ENCODE data around the gene CPT2. TPM values are rescaled to one million over a fixed set of nuclear protein-coding genes. Genes with fewer than 3 reads are reported as not detected.

The CPT2 gene
- total RNA-seq, 1 donor from 2014 or later, result 26.8 TPM

GRCh38 chr1:53207726-53208125, 11.1 kb downstream of the CPT2 start:
- Mint-ChIP-seq H3K27me3 (no peaks in the 10 kb centered on the region), H3K4me3 (no peak overlapping the region), H3K27ac (no peak overlapping the region), H3K4me1 (ENCODE audit: unreplicated experiment) (no peaks in the 10 kb centered on the region), H3K36me3 (peaks cover 56% of the 10 kb centered on the region), H3K9me3 (peaks cover 13% of the 10 kb centered on the region)
- TF ChIP-seq CTCF (conservative IDR thresholded peaks at IDR 0.05), result no peak
- DNase-seq (ENCODE audit: extremely low spot score, unreplicated experiment), result no peak

GRCh38 chr1:53210352-53210751, 13.7 kb downstream of the CPT2 start:
- Mint-ChIP-seq H3K36me3 (peaks cover 30% of the 10 kb centered on the region), H3K9me3 (peaks cover 6% of the 10 kb centered on the region), H3K4me3 (no peak overlapping the region), H3K27ac (no peak overlapping the region), H3K27me3 (no peaks in the 10 kb centered on the region), H3K4me1 (ENCODE audit: unreplicated experiment) (no peaks in the 10 kb centered on the region)
- no peak for TF ChIP-seq CTCF (conservative IDR thresholded peaks at IDR 0.05)
- no peak for DNase-seq (ENCODE audit: extremely low spot score, unreplicated experiment)

GRCh38 chr1:53210954-53211353, 14.3 kb downstream of the CPT2 start:
- Mint-ChIP-seq H3K27me3 (no peaks in the 10 kb centered on the region), H3K36me3 (peaks cover 30% of the 10 kb centered on the region), H3K27ac (no peak overlapping the region), H3K4me3 (no peak overlapping the region), H3K9me3 (peaks cover 6% of the 10 kb centered on the region), H3K4me1 (ENCODE audit: unreplicated experiment) (no peaks in the 10 kb centered on the region)
- no peak for DNase-seq (ENCODE audit: extremely low spot score, unreplicated experiment)
- TF ChIP-seq CTCF (conservative IDR thresholded peaks at IDR 0.05), result no peak

- no peak overlapping the region for H3K27ac Mint-ChIP-seq
- H3K4me3 Mint-ChIP-seq, result no peak overlapping the region
- H3K27me3 Mint-ChIP-seq, result no peaks in the 10 kb centered on the region
- peaks cover 6% of the 10 kb centered on the region for H3K4me1 Mint-ChIP-seq (ENCODE audit: unreplicated experiment)
- H3K36me3 Mint-ChIP-seq, result peaks cover 15% of the 10 kb centered on the region
- no peak for TF ChIP-seq CTCF (conservative IDR thresholded peaks at IDR 0.05)
- H3K9me3 Mint-ChIP-seq, result no peaks in the 10 kb centered on the region
- DNase-seq (ENCODE audit: extremely low spot score, unreplicated experiment), result no peak
Observed at GRCh38 chr1:53214376-53214940, 17.8 kb downstream of the CPT2 start.

GRCh38 chr1:53218201-53218600, 21.6 kb downstream of the CPT2 start:
- Mint-ChIP-seq H3K27me3 (no peaks in the 10 kb centered on the region), H3K4me3 (peak overlapping the region; percentile 49), H3K27ac (peak overlapping the region; percentile 95), H3K9me3 (no peaks in the 10 kb centered on the region), H3K4me1 (ENCODE audit: unreplicated experiment) (peaks cover 17% of the 10 kb centered on the region), H3K36me3 (peaks cover 5% of the 10 kb centered on the region)
- no peak for DNase-seq (ENCODE audit: extremely low spot score, unreplicated experiment)
- no peak for TF ChIP-seq CTCF (conservative IDR thresholded peaks at IDR 0.05)

- H3K27ac Mint-ChIP-seq, result peak overlapping the region; percentile 95
- peaks cover 5% of the 10 kb centered on the region for H3K36me3 Mint-ChIP-seq
- H3K9me3 Mint-ChIP-seq, result no peaks in the 10 kb centered on the region
- H3K4me1 Mint-ChIP-seq (ENCODE audit: unreplicated experiment), result peaks cover 17% of the 10 kb centered on the region
- DNase-seq (ENCODE audit: extremely low spot score, unreplicated experiment), result no peak
- no peak for TF ChIP-seq CTCF (conservative IDR thresholded peaks at IDR 0.05)
- H3K27me3 Mint-ChIP-seq, result no peaks in the 10 kb centered on the region
- H3K4me3 Mint-ChIP-seq, result peak overlapping the region; percentile 95
Observed at GRCh38 chr1:53219711-53220110, 23.1 kb downstream of the CPT2 start.
